Breast epithelium (tissue), 3 donors: ENCODE results near the gene KRTAP10-1.

Experiments used
- CTCF ChIP-seq, 3 donors: fragments of 450-650 bp; IDR thresholded peaks; one replicate each; pipeline ENCODE4 v1.5.1; 2016 to 2017; ENCODE audit warnings: antibody characterized with exemption in 3 of 3, mild to moderate bottlenecking in 3 of 3, moderate library complexity in 3 of 3
- POLR2A ChIP-seq: fragments of 450-650 bp; IDR thresholded peaks from one replicate; pipeline ENCODE4 v1.6.1; 2016; ENCODE audit warnings: antibody characterized with exemption, mild to moderate bottlenecking, moderate library complexity
- POLR2AphosphoS5 ChIP-seq, 3 donors: sonication (generic); formaldehyde crosslinking; IDR thresholded peaks; one replicate each; pipeline ENCODE4 v1.6.1; 2017; ENCODE audit warnings: antibody characterized with exemption in 3 of 3

GRCh38 chr21:44522753-44523204 is 17.2 kb downstream of the KRTAP10-1 start:
- TF ChIP-seq CTCF (IDR thresholded peaks at IDR 0.05) (no peak), POLR2AphosphoS5 (IDR thresholded peaks at IDR 0.05) (no peak), POLR2A (no peak)
